Activated effector memory CD4-positive, alpha-beta T cell treated with anti-CD3 and anti-CD28 coated beads, Interleukin-2, amount 50 U/mL, for 16 hours (primary cell): ENCODE measurements around the gene CIDEA.

Experiments
- DNase-seq: peaks from one replicate; pipeline ENCODE4 v3.0.0-alpha.2; 2020

CIDEA gene

GRCh38 chr18:12276736-12277554, 22.8 kb downstream of the CIDEA start:
- no peak for DNase-seq

GRCh38 chr18:12278215-12278671, 24.1 kb downstream of the CIDEA start:
- DNase-seq = no peak

GRCh38 chr18:12278741-12279682, 24.9 kb downstream of the CIDEA start:
- no peak for DNase-seq

- no peak for DNase-seq
Observed at GRCh38 chr18:12279781-12280531, 25.8 kb downstream of the CIDEA start.

- DNase-seq = no peak
Observed at GRCh38 chr18:12281861-12282260, 27.7 kb downstream of the CIDEA start.

GRCh38 chr18:12282442-12283039, 28.4 kb downstream of the CIDEA start:
- no peak for DNase-seq

GRCh38 chr18:12283256-12283655, 29.1 kb downstream of the CIDEA start:
- DNase-seq = no peak

- DNase-seq = no peak
Observed at GRCh38 chr18:12283666-12284065, 29.5 kb downstream of the CIDEA start.

- no peak for DNase-seq
Observed at GRCh38 chr18:12287131-12287681, 33.0 kb downstream of the CIDEA start.

- no peak for DNase-seq
Observed at GRCh38 chr18:12287684-12288402, 33.7 kb downstream of the CIDEA start.

GRCh38 chr18:12288403-12288755, 34.2 kb downstream of the CIDEA start:
- DNase-seq = no peak

GRCh38 chr18:12290086-12290485, 35.9 kb downstream of the CIDEA start:
- DNase-seq = no peak

GRCh38 chr18:12291161-12291560, 37.0 kb downstream of the CIDEA start:
- DNase-seq = no peak

- DNase-seq = no peak
Observed at GRCh38 chr18:12291690-12292089, 37.5 kb downstream of the CIDEA start.

- peak; percentile 44 for DNase-seq
Observed at GRCh38 chr18:12293831-12294230, 39.7 kb downstream of the CIDEA start.

GRCh38 chr18:12295389-12296086, 41.4 kb downstream of the CIDEA start:
- peak; percentile 50 for DNase-seq

GRCh38 chr18:12296087-12296403, 41.9 kb downstream of the CIDEA start:
- DNase-seq = no peak

GRCh38 chr18:12296457-12296856, 42.3 kb downstream of the CIDEA start:
- DNase-seq = peak; percentile 13

GRCh38 chr18:12299862-12300261, 45.7 kb downstream of the CIDEA start:
- peak; percentile 27 for DNase-seq

GRCh38 chr18:12301263-12302005, 47.3 kb downstream of the CIDEA start:
- peak; percentile 53 for DNase-seq
